HT1080 (cell line): Measurements from ENCODE around the gene DNAAF3. TPM values are rescaled to one million over a fixed set of nuclear protein-coding genes. Genes with fewer than 3 reads are reported as not detected.
A peak's percentile ranks its signal among the peaks of the same experiment; 100 is the strongest.

Source experiments
- DNase-seq: peaks from one replicate; pipeline ENCODE4 v3.0.0-alpha.2; 2015; ENCODE audit warnings: low read depth
- small RNA-seq: library from RNA; depleted of rRNA; stranded (forward); fragments of <200 nt; gene quantifications from one replicate; pipeline ENCODE3, GENCODE V24; 2014
- total RNA-seq: library from RNA; depleted of rRNA; stranded (reverse); fragments of >200 nt; shearing (Covaris generic); gene quantifications from 2 replicates; pipeline ENCODE4 v1.2.3, GENCODE V29; 2014; rRNA removed

DNAAF3 gene
- total RNA-seq, 1 experiment from 2014 or later = 2.0 TPM

DNA sequence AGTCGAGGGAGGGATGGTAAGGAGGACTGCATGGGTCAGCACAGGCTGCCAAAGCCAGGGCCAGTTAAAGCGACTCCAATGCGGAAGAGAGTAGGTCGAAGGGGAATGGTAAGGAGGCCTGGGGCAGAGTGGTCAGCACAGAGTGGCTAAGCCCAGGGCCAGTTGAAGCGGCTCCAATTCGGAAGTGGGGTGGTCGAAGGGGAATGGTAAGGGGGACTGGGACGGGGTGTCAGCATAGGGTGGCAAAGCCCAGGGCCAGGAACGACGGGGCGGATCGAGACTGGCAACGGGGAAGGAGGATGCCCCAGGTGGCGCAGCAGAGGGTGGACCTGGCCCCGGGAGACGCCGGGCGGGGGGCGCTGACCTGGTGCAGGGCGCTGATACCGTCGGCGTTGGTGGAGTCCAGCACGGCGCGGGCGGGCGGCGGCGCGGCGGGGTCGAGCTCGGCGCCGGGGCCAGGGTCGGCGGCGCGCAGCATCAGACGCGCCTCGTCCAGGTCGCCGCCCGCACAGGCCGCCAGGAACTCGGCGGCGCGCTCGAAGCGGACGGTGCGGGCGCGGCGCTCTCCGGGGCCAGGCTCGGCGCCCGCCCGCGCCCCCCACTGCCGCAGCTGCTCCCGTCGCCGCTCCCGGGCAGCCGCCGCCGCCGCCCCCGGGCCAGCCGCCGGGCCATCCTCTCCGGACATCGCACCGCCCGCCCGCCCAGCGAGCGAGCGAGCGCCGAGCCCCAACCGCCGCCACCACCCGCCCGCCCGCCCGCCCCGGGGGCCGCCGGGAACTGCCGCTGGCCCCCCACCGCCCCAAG is 49.4 kb downstream of the DNAAF3 start, which contains the start of gene PPP1R12C:
PPP1R12C (minus strand) TSS at position 779 of the 804 bp plus-strand sequence; CDS start at position 685, 94 bp downstream.
- no peak for DNase-seq

DNA sequence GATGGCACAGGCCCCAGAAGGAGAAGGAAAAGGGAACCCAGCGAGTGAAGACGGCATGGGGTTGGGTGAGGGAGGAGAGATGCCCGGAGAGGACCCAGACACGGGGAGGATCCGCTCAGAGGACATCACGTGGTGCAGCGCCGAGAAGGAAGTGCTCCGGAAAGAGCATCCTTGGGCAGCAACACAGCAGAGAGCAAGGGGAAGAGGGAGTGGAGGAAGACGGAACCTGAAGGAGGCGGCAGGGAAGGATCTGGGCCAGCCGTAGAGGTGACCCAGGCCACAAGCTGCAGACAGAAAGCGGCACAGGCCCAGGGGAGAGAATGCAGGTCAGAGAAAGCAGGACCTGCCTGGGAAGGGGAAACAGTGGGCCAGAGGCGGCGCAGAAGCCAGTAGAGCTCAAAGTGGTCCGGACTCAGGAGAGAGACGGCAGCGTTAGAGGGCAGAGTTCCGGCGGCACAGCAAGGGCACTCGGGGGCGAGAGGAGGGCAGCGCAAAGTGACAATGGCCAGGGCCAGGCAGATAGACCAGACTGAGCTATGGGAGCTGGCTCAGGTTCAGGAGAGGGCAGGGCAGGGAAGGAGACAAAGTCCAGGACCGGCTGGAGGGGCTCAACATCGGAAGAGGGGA is 50.1 kb downstream of the DNAAF3 start:
- peak; percentile 56 for DNase-seq

DNA sequence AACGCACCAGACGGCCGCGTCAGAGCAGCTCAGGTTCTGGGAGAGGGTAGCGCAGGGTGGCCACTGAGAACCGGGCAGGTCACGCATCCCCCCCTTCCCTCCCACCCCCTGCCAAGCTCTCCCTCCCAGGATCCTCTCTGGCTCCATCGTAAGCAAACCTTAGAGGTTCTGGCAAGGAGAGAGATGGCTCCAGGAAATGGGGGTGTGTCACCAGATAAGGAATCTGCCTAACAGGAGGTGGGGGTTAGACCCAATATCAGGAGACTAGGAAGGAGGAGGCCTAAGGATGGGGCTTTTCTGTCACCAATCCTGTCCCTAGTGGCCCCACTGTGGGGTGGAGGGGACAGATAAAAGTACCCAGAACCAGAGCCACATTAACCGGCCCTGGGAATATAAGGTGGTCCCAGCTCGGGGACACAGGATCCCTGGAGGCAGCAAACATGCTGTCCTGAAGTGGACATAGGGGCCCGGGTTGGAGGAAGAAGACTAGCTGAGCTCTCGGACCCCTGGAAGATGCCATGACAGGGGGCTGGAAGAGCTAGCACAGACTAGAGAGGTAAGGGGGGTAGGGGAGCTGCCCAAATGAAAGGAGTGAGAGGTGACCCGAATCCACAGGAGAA is 50.9 kb downstream of the DNAAF3 start:
- DNase-seq = no peak

DNA sequence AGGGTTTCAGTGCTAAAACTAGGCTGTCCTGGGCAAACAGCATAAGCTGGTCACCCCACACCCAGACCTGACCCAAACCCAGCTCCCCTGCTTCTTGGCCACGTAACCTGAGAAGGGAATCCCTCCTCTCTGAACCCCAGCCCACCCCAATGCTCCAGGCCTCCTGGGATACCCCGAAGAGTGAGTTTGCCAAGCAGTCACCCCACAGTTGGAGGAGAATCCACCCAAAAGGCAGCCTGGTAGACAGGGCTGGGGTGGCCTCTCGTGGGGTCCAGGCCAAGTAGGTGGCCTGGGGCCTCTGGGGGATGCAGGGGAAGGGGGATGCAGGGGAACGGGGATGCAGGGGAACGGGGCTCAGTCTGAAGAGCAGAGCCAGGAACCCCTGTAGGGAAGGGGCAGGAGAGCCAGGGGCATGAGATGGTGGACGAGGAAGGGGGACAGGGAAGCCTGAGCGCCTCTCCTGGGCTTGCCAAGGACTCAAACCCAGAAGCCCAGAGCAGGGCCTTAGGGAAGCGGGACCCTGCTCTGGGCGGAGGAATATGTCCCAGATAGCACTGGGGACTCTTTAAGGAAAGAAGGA is 51.8 kb downstream of the DNAAF3 start:
- DNase-seq = no peak

DNA sequence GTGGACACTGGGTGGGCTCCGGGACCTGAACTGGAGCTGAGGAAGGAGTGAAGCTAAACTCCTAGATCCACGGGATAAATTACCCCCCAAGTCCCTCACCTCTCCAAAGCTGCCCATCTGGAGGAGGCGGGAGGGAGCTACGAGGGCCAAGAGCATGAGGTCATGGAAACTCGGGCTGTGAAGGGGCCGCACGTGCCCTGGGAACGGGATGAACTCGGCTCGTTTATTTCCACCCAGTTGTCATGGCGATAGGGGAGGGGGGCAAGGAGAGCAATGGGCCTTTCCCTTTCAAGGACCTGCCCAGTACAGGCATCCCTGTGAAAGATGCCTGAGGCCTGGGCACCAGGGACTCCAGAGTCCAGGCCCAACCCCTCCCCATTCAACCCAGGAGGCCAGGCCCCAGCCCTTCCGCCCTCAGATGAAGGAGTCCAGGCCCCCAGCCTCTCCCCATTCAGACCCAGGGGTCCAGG is 52.8 kb downstream of the DNAAF3 start:
- DNase-seq = peak; percentile 39

DNA sequence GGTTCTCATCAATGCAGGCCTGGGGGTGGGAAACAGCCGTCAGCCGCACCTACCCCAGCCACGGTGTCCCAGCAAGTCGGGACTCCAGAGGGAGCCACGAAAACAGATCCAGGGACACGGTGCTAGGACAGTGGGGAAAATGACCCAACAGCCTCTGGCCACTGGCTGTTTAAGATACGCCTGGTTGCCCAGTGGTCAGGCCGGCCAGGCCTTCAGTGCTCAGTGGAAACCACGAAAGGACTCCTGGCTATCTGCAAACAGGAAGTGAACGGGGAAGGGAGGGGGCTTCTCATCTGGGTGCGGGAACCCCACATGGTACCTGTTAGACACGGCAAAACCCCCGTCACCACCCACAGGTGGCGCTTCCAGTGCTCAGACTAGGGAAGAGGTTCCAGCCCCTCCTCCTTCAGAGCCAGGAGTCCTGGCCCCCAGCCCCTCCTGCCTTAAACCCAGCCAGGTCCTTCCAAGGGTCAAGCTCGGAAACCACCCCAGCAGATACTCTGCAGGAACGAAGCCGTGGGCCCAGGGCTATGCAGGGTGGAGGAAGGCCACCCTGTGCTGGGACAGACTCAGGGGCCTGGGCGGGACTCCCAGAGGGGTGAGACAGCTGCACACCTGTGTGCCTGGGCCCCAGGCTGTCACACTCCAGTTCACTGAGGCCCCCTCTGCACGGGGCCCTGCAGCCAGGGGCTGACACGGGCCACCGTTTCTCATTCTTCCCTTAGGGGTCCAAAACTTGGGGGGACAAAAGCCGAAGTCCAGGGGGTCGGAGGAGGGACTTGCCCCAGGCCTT is 53.4 kb downstream of the DNAAF3 start:
- DNase-seq = no peak

DNA sequence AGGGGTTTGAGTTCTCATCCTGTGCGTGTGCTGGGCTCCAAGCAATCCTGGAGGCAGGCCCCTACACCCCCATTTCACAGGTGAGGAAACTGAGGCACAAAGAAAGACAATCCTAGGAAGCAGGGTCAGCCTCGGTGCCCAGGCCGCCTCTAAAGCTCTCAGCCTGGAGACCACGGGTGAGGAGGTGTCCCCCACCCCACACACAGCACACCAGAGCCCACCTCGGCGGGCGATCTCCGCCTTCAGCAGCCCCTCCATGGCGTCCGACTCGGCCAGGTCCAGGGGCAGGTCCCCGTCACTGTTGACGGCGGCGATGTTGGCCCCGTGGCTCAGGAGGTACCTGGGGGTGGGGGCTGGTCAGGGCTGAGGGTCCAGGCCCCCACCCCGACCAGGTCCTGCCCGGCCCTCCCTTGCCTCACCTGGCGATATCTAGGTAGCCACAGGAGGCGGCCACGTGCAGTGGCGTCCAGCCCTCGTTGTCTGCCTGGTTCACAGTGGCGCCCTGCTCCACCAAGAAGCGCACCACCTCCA is 54.1 kb downstream of the DNAAF3 start:
- DNase-seq = no peak

DNA sequence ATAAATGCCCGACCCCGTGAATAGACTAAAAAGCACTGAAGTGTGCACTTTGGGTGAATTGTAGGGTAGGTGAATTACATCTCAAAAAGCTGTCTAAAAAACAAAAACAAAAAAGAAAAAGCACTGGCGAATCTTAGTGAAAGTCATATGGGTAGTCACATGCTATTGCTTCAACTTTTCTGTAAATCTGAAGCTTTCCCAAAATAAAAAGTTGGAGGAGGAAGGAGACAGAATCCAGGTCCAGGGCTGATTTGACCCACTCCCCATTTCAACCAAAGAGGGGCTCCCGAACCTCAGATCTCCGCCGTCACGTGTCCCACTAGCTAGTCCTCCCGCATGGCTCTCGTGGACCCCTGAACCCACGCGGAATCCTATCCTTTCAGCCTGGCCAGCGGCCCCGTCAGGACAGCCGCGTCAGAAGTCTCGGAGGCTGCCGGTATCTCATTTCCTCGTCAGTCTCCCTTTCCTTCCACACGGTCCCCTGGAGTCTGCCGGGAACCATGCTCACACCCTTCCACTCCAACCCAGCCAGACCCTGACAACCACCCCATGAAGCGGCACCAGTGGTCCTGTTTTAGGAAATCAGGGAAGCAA is 55.1 kb downstream of the DNAAF3 start:
- no peak for DNase-seq

DNA sequence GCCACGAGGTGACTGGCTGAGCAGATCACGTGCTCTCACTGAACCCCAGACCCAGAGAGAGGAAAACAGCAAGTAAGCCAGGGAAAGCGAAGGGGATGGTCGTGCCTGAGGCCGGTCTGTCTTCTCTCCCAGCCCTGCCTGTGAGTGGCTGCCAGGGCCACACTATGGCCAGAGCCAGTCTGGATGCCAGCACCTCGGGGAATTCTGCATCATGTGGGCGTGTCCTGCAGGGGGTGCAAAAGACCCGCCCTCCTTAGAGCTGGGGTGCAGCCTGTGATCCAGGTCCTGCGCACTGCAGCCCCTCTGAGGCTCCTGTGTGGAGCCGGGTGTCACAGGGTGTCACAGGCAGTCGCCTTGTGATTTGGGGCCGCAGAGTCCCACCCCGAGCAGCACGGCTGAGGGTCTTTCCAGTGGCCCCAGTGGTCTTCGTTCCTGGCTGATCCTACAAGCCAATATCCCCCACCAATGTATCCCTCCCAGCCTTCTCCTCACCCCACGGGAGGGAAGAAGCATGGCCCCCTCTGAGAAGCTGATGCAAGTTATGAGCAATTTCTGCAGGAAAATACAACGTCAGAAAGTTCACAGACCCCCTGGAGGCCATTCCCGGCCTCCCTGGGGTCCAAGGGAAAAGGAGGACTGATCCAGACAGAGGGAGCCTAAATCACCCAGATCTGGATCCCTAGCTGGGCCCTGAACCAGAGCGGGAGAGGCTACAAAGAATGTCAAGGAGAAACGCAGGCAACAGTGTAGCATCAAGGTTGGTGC is 56.7 kb downstream of the DNAAF3 start:
- DNase-seq = no peak

Small RNA genes within 50 kb of the gene (small RNA-seq; reads per million reads assigned to genes)
- gene MIR7975 = not detected
- gene RF01210 = not detected

Other genes starting within 250 kb of the DNAAF3 start
- gene NLRP7, start 219.1 kb downstream of the DNAAF3 start, total RNA-seq = not detected in 2 replicates
- not detected in 2 replicates for gene NLRP2, start 200.2 kb downstream of the DNAAF3 start, total RNA-seq
- gene GP6, start 128.3 kb downstream of the DNAAF3 start, total RNA-seq = 0.03 and 0.05 TPM in 2 replicates
- 15.6 and 18.6 TPM in 2 replicates for gene RDH13, start 103.5 kb downstream of the DNAAF3 start, total RNA-seq
- gene EPS8L1, start 90.7 kb downstream of the DNAAF3 start, total RNA-seq = 7.3 and 7.8 TPM in 2 replicates
- 51.1 and 57.6 TPM in 2 replicates for gene PPP1R12C, start 49.0 kb downstream of the DNAAF3 start, total RNA-seq
- gene TNNT1, start 17.4 kb downstream of the DNAAF3 start, total RNA-seq = 28.7 and 33.4 TPM in 2 replicates
- not detected in 2 replicates for gene TNNI3, start 8.9 kb downstream of the DNAAF3 start, total RNA-seq
- not detected in 2 replicates for gene SYT5, start 13.7 kb upstream of the DNAAF3 start, total RNA-seq
- 0.39 TPM in 1 of 2 replicates, not detected in the other for gene PTPRH, start 42.9 kb upstream of the DNAAF3 start, total RNA-seq
- 1.7 and 1.8 TPM in 2 replicates for gene TMEM86B, start 62.1 kb upstream of the DNAAF3 start, total RNA-seq
- 64.6 and 82.5 TPM in 2 replicates for gene PPP6R1, start 92.4 kb upstream of the DNAAF3 start, total RNA-seq
- gene HSPBP1, start 113.5 kb upstream of the DNAAF3 start, total RNA-seq = 77.4 and 77.8 TPM in 2 replicates
- gene BRSK1, start 117.4 kb upstream of the DNAAF3 start, total RNA-seq = 1.7 and 7.6 TPM in 2 replicates
- gene TMEM150B, start 158.7 kb upstream of the DNAAF3 start, total RNA-seq = not detected in 2 replicates
- gene KMT5C, start 173.3 kb upstream of the DNAAF3 start, total RNA-seq = 2.4 and 5.8 TPM in 2 replicates
- gene COX6B2, start 188.1 kb upstream of the DNAAF3 start, total RNA-seq = not detected in 2 replicates
- not detected in 2 replicates for gene GARIN5B, start 196.6 kb upstream of the DNAAF3 start, total RNA-seq
- gene IL11, start 203.8 kb upstream of the DNAAF3 start, total RNA-seq = 52.7 and 56.0 TPM in 2 replicates
- gene TMEM190, start 210.2 kb upstream of the DNAAF3 start, total RNA-seq = not detected in 2 replicates
- 1.1 and 1.3 TPM in 2 replicates for gene TMEM238, start 217.7 kb upstream of the DNAAF3 start, total RNA-seq
- gene RPL28, start 219.3 kb upstream of the DNAAF3 start, total RNA-seq = 733 and 1,703 TPM in 2 replicates
- gene UBE2S, start 241.2 kb upstream of the DNAAF3 start, total RNA-seq = 646 and 1,047 TPM in 2 replicates